Measurements from ENCODE around the gene GREB1L. TPM values are rescaled to one million over a fixed set of nuclear protein-coding genes. Genes with fewer than 3 reads are reported as not detected.

Gene GREB1L
- total and polyA plus RNA-seq, 2 of the 13 experiments (the other 11 are each of a cell fraction or from before 2014, with no cell fraction given) = 0.17 to 0.66 TPM

DNA sequence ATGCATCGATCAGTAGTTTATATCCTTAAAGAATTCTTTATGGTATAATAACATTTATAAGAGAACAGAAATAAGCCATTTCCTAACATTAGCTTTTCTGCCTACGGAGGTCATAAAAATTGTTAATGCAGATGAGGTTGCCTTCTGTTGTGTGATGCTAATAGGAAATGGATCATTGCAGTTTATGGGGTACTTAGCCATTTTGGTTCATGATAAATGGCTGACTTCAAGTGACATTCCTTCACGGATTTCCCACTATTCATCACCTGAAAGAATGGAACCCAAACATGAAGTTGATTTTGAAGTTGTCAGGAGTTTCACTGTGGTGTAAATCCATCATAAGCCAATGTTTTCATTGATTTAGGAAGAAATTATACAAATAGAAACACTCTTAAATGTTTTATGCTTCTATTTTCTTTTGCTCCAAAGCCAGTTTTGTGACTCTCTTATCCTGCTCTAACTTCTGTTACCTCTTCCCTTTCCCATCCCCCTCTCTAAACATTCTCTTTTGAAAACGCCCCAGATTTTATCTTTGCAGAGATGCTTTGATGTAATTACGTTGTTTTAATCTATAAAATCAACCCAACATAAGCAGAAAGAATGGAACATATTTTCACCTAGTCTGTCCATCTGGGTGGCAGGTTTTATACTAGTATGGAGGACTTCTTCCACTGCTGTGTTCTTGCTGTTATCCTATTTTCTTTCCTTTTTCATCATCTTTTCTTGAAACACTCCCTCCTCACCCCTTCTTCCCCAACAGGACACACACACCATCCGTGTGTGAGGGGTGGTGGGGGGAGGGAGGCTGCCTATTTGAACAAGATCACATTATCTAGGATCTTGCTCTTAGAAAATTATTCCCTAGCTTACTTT lies 58.2 kb downstream of the GREB1L start (continued):
- TF ChIP-seq RXRB (CRISPR knock-in tag; IDR thresholded peaks at IDR 0.05; ENCODE audit: borderline replicate concordance) = no peak
- no peak for TF ChIP-seq SAFB2 (CRISPR knock-in tag; IDR thresholded peaks at IDR 0.05; ENCODE audit: borderline replicate concordance, low read depth)
- TF ChIP-seq ZNF432 (CRISPR knock-in tag; IDR thresholded peaks at IDR 0.05; ENCODE audit: borderline replicate concordance) = no peak

DNA sequence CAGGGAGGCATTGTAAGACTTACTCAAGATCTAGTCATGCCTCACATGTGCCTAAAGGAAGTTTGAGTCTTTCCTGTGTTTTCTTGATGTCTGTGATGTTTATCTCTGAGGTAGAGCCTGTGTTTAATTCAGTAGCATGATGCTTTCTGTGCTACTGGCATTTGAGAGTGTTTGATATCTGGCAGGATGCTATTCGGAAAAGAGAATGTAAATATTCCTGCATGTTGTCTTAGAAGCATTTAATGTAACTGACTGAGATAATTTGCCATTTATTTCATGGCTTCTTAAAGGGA lies 58.8 kb downstream of the GREB1L start:
- in situ Hi-C loops (cut with HindIII; ENCODE audit: extremely low pct_ligation_motif_present, low pct_unique_long_range_greater_than_20kb) (no loop called here), intact Hi-C loops (cut with micrococcal nuclease; ENCODE audit: unreplicated experiment) (no loop called here)
- no peaks in the 10 kb centered on the region for H3K36me3 ChIP-seq (replicated peaks in 1 of 2; ENCODE audit: control insufficient read depth in 1 of 2, insufficient read depth in 2 of 2, low read length in 2 of 2)
- H3K4me1 ChIP-seq (ENCODE audit: insufficient read depth, low read length) = no peaks in the 10 kb centered on the region
- no TSS peak for BruUV-seq (replicated peaks)
- H3K27me3 ChIP-seq (ENCODE audit: control insufficient read depth in 1 of 2, insufficient read depth in 2 of 2, low read length in 2 of 2) = no peaks in the 10 kb centered on the region
- H3K4me3 ChIP-seq (replicated peaks in 1 of 3; ENCODE audit: insufficient read depth in 1 of 3, low read depth in 2 of 3, low read length in 3 of 3) = no peak overlapping the region
- H3K9me3 ChIP-seq (ENCODE audit: low read length) = no peaks in the 10 kb centered on the region
- 0% methylated on average over 1 of the region's 1 CpG for WGBS (ENCODE audit: low lambda C conversion rate)
- CTCF ChIA-PET (ENCODE audit: low intra/inter-chr PET ratio, low total read pairs) = no interaction called here
- H2AFZ ChIP-seq (ENCODE audit: low read length) = no peak overlapping the region
- no peaks in the 10 kb centered on the region for H4K20me1 ChIP-seq (ENCODE audit: insufficient read depth, low read length)
- TF ChIP-seq, protein P1, sequence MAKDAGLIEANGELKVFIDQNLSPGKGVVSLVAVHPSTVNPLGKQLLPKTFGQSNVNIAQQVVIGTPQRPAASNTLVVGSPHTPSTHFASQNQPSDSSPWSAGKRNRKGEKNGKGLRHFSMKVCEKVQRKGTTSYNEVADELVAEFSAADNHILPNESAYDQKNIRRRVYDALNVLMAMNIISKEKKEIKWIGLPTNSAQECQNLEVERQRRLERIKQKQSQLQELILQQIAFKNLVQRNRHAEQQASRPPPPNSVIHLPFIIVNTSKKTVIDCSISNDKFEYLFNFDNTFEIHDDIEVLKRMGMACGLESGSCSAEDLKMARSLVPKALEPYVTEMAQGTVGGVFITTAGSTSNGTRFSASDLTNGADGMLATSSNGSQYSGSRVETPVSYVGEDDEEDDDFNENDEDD (CRISPR knock-in tag; IDR thresholded peaks at IDR 0.05; ENCODE audit: borderline replicate concordance) = no peak
- TF ChIP-seq HNF4A (CRISPR knock-in tag; IDR thresholded peaks at IDR 0.05) = no peak
- no peak for TF ChIP-seq ZNF143 (CRISPR knock-in tag; IDR thresholded peaks at IDR 0.05)
- TF ChIP-seq ZNF331 (CRISPR knock-in tag; IDR thresholded peaks at IDR 0.05) = no peak
- TF ChIP-seq ZNF251 (CRISPR knock-in tag; IDR thresholded peaks at IDR 0.05) = no peak
- no peak for TF ChIP-seq RFX1 (IDR thresholded peaks at IDR 0.05)
- TF ChIP-seq JDP2 (CRISPR knock-in tag; IDR thresholded peaks at IDR 0.05; ENCODE audit: borderline replicate concordance) = no peak
- TF ChIP-seq, protein P2, sequence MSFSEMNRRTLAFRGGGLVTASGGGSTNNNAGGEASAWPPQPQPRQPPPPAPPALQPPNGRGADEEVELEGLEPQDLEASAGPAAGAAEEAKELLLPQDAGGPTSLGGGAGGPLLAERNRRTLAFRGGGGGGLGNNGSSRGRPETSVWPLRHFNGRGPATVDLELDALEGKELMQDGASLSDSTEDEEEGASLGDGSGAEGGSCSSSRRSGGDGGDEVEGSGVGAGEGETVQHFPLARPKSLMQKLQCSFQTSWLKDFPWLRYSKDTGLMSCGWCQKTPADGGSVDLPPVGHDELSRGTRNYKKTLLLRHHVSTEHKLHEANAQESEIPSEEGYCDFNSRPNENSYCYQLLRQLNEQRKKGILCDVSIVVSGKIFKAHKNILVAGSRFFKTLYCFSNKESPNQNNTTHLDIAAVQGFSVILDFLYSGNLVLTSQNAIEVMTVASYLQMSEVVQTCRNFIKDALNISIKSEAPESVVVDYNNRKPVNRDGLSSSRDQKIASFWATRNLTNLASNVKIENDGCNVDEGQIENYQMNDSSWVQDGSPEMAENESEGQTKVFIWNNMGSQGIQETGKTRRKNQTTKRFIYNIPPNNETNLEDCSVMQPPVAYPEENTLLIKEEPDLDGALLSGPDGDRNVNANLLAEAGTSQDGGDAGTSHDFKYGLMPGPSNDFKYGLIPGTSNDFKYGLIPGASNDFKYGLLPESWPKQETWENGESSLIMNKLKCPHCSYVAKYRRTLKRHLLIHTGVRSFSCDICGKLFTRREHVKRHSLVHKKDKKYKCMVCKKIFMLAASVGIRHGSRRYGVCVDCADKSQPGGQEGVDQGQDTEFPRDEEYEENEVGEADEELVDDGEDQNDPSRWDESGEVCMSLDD (CRISPR knock-in tag; IDR thresholded peaks at IDR 0.05; ENCODE audit: borderline replicate concordance) = no peak
- TF ChIP-seq ZNF121 (CRISPR knock-in tag; IDR thresholded peaks at IDR 0.05) = no peak
- TF ChIP-seq, protein P3, sequence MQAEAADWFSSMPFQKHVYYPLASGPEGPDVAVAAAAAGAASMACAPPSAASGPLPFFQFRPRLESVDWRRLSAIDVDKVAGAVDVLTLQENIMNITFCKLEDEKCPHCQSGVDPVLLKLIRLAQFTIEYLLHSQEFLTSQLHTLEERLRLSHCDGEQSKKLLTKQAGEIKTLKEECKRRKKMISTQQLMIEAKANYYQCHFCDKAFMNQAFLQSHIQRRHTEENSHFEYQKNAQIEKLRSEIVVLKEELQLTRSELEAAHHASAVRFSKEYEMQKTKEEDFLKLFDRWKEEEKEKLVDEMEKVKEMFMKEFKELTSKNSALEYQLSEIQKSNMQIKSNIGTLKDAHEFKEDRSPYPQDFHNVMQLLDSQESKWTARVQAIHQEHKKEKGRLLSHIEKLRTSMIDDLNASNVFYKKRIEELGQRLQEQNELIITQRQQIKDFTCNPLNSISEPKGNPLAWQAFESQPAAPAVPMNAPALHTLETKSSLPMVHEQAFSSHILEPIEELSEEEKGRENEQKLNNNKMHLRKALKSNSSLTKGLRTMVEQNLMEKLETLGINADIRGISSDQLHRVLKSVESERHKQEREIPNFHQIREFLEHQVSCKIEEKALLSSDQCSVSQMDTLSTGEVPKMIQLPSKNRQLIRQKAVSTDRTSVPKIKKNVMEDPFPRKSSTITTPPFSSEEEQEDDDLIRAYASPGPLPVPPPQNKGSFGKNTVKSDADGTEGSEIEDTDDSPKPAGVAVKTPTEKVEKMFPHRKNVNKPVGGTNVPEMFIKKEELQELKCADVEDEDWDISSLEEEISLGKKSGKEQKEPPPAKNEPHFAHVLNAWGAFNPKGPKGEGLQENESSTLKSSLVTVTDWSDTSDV (CRISPR knock-in tag; IDR thresholded peaks at IDR 0.05) = no peak
- TF ChIP-seq, protein P4, sequence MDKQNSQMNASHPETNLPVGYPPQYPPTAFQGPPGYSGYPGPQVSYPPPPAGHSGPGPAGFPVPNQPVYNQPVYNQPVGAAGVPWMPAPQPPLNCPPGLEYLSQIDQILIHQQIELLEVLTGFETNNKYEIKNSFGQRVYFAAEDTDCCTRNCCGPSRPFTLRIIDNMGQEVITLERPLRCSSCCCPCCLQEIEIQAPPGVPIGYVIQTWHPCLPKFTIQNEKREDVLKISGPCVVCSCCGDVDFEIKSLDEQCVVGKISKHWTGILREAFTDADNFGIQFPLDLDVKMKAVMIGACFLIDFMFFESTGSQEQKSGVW (CRISPR knock-in tag; IDR thresholded peaks at IDR 0.05; ENCODE audit: borderline replicate concordance) = no peak
- ATAC-seq (no peak), FAIRE-seq (no peak), DNase-seq (ENCODE audit: low spot score) (no peak)
- POLR2A ChIA-PET = no interaction called here
- no peak overlapping the region for H3K27ac ChIP-seq (ENCODE audit: extremely low read length, insufficient read depth, low read length)
- no peak overlapping the region for H3K9ac ChIP-seq (ENCODE audit: insufficient read depth, low read depth, low read length)
- no peaks in the 10 kb centered on the region for H3K79me2 ChIP-seq (ENCODE audit: insufficient read depth, low read length)
- H3K4me2 ChIP-seq (ENCODE audit: low read depth, low read length) = no peak overlapping the region

Measured in HepG2 (cell line).